OCI-LY7 (cell line): ENCODE data around the gene ADARB2.

Source experiments
- CTCF ChIP-seq: fragments of 200-600 bp; sonication (generic); conservative IDR thresholded peaks from 2 replicates; pipeline ENCODE4 v1.5.1; 2014; ENCODE audit warnings: mild to moderate bottlenecking, antibody characterized with exemption, low read length, moderate library complexity, mixed read lengths
- EZH2phosphoT487 ChIP-seq: fragments of 200-600 bp; sonication (generic); IDR thresholded peaks from 2 replicates; pipeline ENCODE4 v1.6.1; 2018; ENCODE audit warnings: low read depth, borderline replicate concordance, mild to moderate bottlenecking, mixed run types, antibody characterized with exemption, low read length, moderate library complexity, mixed read lengths

GRCh38 chr10:1654247-1654646 lies 83.1 kb downstream of the ADARB2 start:
- TF ChIP-seq CTCF (no peak), EZH2phosphoT487 (no peak)
